ENCODE data around the gene MAN1B1.
"Not testable (repeated sequence)": the region's sequence is repeated elsewhere in the genome, so short reads cannot be mapped to it uniquely, and the experiment has no call there.

MAN1B1 gene

GRCh38 chr9:137052998-137053943 is 33.5 kb upstream of the MAN1B1 start:
- DNase-seq (ENCODE audit: low spot score), result no peak

GRCh38 chr9:137053944-137054931 is 32.5 kb upstream of the MAN1B1 start, which contains the start of gene ENTPD2:
ENTPD2 (minus strand) TSS chr9:137054061; CDS start chr9:137053997, 64 bp downstream.
- no peak for DNase-seq (ENCODE audit: low spot score)

- DNase-seq (ENCODE audit: low spot score), result no peak
Measured at GRCh38 chr9:137054932-137055384, 31.8 kb upstream of the MAN1B1 start.

GRCh38 chr9:137055385-137056364 is 31.1 kb upstream of the MAN1B1 start:
- peak; percentile 93 for DNase-seq (ENCODE audit: low spot score)

GRCh38 chr9:137056739-137057415 is 29.9 kb upstream of the MAN1B1 start:
- no peak for DNase-seq (ENCODE audit: low spot score)

GRCh38 chr9:137057545-137057944 is 29.2 kb upstream of the MAN1B1 start:
- no peak for DNase-seq (ENCODE audit: low spot score)

- DNase-seq (ENCODE audit: low spot score), result no peak
Measured at GRCh38 chr9:137058521-137059234, 28.1 kb upstream of the MAN1B1 start.

GRCh38 chr9:137062384-137062783 is 24.4 kb upstream of the MAN1B1 start:
- no peak for DNase-seq (ENCODE audit: low spot score)

GRCh38 chr9:137062798-137063197 is 24.0 kb upstream of the MAN1B1 start:
- not testable (repeated sequence) for DNase-seq (ENCODE audit: low spot score)

- no peak for DNase-seq (ENCODE audit: low spot score)
Measured at GRCh38 chr9:137063311-137064026, 23.3 kb upstream of the MAN1B1 start.

GRCh38 chr9:137064027-137064879 is 22.5 kb upstream of the MAN1B1 start:
- no peak for DNase-seq (ENCODE audit: low spot score)

- DNase-seq (ENCODE audit: low spot score), result no peak
Measured at GRCh38 chr9:137064880-137065164, 22.0 kb upstream of the MAN1B1 start.

GRCh38 chr9:137065336-137065967 is 21.3 kb upstream of the MAN1B1 start:
- no peak for DNase-seq (ENCODE audit: low spot score)

- no peak for DNase-seq (ENCODE audit: low spot score)
Measured at GRCh38 chr9:137066096-137066861, 20.5 kb upstream of the MAN1B1 start.

- no peak for DNase-seq (ENCODE audit: low spot score)
Measured at GRCh38 chr9:137067860-137068538, 18.8 kb upstream of the MAN1B1 start.

Data from left forelimb (tissue), 1 donor.